Retinal pigment epithelial cell (primary cell): ENCODE measurements around the gene SLC10A7.

Experiments used
- DNase-seq: peaks from one replicate; pipeline ENCODE4 v3.0.0-alpha.2; 2010; ENCODE audit warnings: low read depth
- H3K4me3 ChIP-seq: 2 replicates; pipeline ENCODE4 v1.5.1; 2011; ENCODE audit warnings: mild to moderate bottlenecking, low read length, control low read depth, moderate library complexity
- TF ChIP-seq, protein P1 (sequence below): conservative IDR thresholded peaks from 2 replicates; pipeline ENCODE4 v1.5.1; 2011; ENCODE audit warnings: low read depth, low read length, control low read depth, inconsistent platforms

Gene SLC10A7

DNA sequence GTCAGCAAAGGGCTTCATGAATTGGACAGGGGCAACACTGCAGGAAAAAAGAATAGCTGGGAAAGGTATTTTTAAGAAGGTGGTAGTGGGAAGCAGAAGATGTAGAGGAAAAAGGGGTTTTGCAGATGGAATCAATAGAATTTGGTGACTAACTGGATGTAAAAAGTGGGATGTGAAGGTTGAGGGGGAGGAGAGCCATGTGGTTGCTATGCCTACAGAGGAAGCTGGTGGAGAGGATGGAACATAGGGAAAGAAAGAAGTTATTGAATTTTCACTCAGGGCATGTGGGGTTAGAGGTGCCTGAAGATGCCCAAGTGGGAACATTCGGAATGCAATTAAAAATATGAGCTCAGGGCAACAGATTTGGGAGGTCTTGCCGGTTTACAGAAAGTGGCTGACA is 274.4 kb downstream of the SLC10A7 start:
- TF ChIP-seq, protein P1, sequence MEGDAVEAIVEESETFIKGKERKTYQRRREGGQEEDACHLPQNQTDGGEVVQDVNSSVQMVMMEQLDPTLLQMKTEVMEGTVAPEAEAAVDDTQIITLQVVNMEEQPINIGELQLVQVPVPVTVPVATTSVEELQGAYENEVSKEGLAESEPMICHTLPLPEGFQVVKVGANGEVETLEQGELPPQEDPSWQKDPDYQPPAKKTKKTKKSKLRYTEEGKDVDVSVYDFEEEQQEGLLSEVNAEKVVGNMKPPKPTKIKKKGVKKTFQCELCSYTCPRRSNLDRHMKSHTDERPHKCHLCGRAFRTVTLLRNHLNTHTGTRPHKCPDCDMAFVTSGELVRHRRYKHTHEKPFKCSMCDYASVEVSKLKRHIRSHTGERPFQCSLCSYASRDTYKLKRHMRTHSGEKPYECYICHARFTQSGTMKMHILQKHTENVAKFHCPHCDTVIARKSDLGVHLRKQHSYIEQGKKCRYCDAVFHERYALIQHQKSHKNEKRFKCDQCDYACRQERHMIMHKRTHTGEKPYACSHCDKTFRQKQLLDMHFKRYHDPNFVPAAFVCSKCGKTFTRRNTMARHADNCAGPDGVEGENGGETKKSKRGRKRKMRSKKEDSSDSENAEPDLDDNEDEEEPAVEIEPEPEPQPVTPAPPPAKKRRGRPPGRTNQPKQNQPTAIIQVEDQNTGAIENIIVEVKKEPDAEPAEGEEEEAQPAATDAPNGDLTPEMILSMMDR: no peak
- DNase-seq: no peak
- H3K4me3 ChIP-seq: no peak overlapping the region

- TF ChIP-seq, protein P1: no peak
- no peak overlapping the region for H3K4me3 ChIP-seq
- no peak for DNase-seq
Observed at GRCh38 chr4:146246381-146246780, 275.4 kb downstream of the SLC10A7 start.

GRCh38 chr4:146245850-146246249 is 275.9 kb downstream of the SLC10A7 start:
- no peak overlapping the region for H3K4me3 ChIP-seq
- TF ChIP-seq, protein P1: no peak
- DNase-seq: no peak

DNA sequence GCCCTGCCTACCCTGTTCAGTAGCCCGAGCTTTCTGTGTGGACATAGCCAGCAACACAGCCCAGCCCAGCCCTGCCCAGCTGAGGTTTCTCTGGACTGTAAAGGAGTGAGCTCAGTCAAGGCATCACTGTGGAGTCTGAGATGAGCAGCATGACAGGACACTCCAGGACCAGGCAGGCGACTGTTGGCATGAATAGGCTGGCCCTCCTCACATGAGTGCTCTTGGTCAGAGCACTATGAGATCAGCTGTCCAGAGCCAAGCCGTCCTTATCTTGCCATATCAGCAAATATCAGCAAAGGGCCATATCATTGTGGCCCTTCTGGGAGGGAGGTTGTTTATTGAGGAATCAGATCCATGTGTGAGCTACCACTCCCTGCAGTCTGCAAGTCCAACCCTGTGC is 276.5 kb downstream of the SLC10A7 start:
- TF ChIP-seq, protein P1: no peak
- no peak overlapping the region for H3K4me3 ChIP-seq
- no peak for DNase-seq

GRCh38 chr4:146244496-146244895 is 277.2 kb downstream of the SLC10A7 start:
- DNase-seq: no peak
- H3K4me3 ChIP-seq: no peak overlapping the region
- TF ChIP-seq, protein P1: no peak

DNA sequence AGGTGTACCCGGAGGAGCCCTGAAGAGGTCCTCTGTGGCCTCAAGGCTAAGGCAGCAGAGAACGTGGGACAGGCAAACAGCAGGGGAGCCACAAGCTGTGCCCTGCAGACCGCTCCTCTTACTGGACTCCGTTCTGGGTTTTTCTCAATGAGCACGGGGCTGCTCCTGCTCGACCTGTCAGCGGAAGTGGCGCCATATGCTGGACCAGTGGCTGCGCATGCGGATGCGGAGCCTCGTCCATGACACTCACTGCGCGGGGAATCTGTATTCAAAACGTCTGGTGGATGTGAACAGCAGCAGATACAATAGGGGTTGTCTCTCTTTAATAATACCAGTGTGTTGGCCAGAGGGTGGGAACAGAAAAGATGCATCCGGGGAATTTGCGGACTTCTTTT is 277.9 kb downstream of the SLC10A7 start:
- no peak for DNase-seq
- TF ChIP-seq, protein P1: no peak
- H3K4me3 ChIP-seq: no peak overlapping the region

GRCh38 chr4:146243141-146243882 is 278.4 kb downstream of the SLC10A7 start:
- H3K4me3 ChIP-seq: no peak overlapping the region
- DNase-seq: no peak
- TF ChIP-seq, protein P1: peak; percentile 47
